ENCODE data around the gene NHS.

DNA sequence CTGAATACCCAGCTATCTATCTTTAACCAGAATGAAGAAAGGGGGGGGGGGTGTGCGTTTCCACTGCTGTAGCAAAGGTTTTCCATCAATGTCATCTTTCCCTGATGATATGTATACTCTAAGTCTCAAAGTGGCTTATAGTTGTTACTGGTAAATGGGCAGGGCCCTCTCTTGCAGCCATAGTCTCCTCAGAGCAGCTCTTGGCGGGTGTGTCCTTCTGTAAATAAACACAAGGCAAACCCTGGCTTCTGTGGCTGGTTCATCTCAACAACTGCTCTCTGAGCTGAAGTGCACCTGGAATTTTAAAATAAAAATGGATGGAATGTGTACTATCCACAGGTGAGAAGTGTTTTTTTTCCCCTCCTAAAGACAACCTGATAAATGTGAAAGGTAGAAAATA lies 304.8 kb downstream of the NHS start:
- TF ChIP-seq, protein P1, sequence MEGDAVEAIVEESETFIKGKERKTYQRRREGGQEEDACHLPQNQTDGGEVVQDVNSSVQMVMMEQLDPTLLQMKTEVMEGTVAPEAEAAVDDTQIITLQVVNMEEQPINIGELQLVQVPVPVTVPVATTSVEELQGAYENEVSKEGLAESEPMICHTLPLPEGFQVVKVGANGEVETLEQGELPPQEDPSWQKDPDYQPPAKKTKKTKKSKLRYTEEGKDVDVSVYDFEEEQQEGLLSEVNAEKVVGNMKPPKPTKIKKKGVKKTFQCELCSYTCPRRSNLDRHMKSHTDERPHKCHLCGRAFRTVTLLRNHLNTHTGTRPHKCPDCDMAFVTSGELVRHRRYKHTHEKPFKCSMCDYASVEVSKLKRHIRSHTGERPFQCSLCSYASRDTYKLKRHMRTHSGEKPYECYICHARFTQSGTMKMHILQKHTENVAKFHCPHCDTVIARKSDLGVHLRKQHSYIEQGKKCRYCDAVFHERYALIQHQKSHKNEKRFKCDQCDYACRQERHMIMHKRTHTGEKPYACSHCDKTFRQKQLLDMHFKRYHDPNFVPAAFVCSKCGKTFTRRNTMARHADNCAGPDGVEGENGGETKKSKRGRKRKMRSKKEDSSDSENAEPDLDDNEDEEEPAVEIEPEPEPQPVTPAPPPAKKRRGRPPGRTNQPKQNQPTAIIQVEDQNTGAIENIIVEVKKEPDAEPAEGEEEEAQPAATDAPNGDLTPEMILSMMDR (IDR thresholded peaks at IDR 0.05; ENCODE audit: low read length), result no peak
- no peak for TF ChIP-seq EZH2 (optimal IDR thresholded peaks at IDR 0.05; ENCODE audit: low read depth, low read length)
- TF ChIP-seq EZH2phosphoT487 (IDR thresholded peaks at IDR 0.05; ENCODE audit: low read length), result no peak
